ENCODE measurements around the gene ABI3BP.

DNA sequence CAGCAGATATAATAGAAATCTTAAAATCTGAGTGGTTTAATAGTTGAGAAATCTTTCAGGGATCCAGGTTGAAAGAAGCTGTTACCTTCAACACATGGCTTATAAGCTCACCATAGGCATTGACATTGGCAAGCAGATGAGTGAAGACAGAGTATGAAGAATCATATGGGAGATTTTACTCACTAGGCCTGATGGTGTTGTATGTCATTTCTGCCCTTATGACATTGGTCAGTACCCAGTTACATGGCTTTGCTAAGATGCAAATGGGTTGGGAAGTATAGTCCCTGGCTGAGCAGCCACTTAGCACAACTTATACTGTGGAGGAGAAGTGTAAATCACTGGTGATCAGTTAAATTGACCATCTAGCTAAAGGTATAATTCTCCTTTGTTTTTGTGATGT is 278.0 kb downstream of the ABI3BP start:
- TF ChIP-seq CTCF (conservative IDR thresholded peaks at IDR 0.05; ENCODE audit: low read length) (no peak), EZH2phosphoT487 (IDR thresholded peaks at IDR 0.05; ENCODE audit: borderline replicate concordance) (no peak)

All from Loucy (cell line).